B cell (primary cell): ENCODE measurements around the gene KRCC1. TPM values are rescaled to one million over a fixed set of nuclear protein-coding genes. Genes with fewer than 3 reads are reported as not detected.

Source experiments
- ATAC-seq: fragments of 200-7000 bp; cut with Tn5 transposase; one replicate; pipeline ENCODE4 v1.10.0; 2021; ENCODE audit warnings: low read depth, mild to moderate bottlenecking, moderate number of reproducible peaks, moderate library complexity
- CTCF ChIA-PET: fragments of 350-600 bp; sonication (Branson Sonifier 250); formaldehyde crosslinking; loops from one replicate; lab custom pipeline; 2021; ENCODE audit warnings: antibody characterized with exemption, inconsistent platforms; lab: Charles Lee
- POLR2A ChIA-PET: fragments of 350-600 bp; sonication (Branson Sonifier 250); formaldehyde crosslinking; loops from one replicate; lab custom pipeline; 2021; ENCODE audit warnings: antibody characterized with exemption; lab: Charles Lee
- DNase-seq: peaks from one replicate; pipeline ENCODE4 v3.0.0; 2013
- H2AFZ ChIP-seq: 2 replicates; pipeline ENCODE4 v1.6.1; 2012; ENCODE audit warnings: mild to moderate bottlenecking, low read depth, low read length; ENCODE audit not compliant: insufficient read depth, poor library complexity, severe bottlenecking
- H3K27ac ChIP-seq, 2 donors: 1 replicate in 1 of 2; 2 replicates in 1 of 2; pipeline ENCODE4 v1.5.1; 2012 to 2013; ENCODE audit warnings: low read length in 2 of 2, mild to moderate bottlenecking in 2 of 2, moderate library complexity in 1 of 2
- H3K27me3 ChIP-seq, 4 experiments: fragments of 200-600 bp in 1 of 4; sonication (generic) in 1 of 4; replicated peaks in 1 of 4; 1 replicate in 2 of 4; 2 replicates in 2 of 4; pipeline versions ENCODE4 v1.6.1 to v1.7.0; 2013 to 2016; ENCODE audit warnings: low read length in 3 of 4, mild to moderate bottlenecking in 2 of 4, mixed read lengths in 1 of 4, moderate library complexity in 1 of 4; ENCODE audit not compliant: insufficient read depth in 4 of 4, control insufficient read depth in 3 of 4; ENCODE audit errors: control extremely low read depth in 1 of 4
- H3K36me3 ChIP-seq, 2 experiments: replicated peaks in 1 of 2; 1 replicate in 1 of 2; 2 replicates in 1 of 2; pipeline versions ENCODE4 v1.6.1 to v1.7.1; 2013; ENCODE audit warnings: low read length in 1 of 2; ENCODE audit not compliant: insufficient read depth in 2 of 2, control insufficient read depth in 1 of 2; ENCODE audit errors: control extremely low read depth in 1 of 2, extremely low read depth in 1 of 2
- H3K4me1 ChIP-seq, 2 donors: fragments of 200-600 bp in 1 of 2; sonication (generic) in 1 of 2; 1 replicate in 1 of 2; 2 replicates in 1 of 2; pipeline versions ENCODE4 v1.5.1 to v1.6.1; 2013 to 2017; ENCODE audit warnings: low read length in 2 of 2; ENCODE audit not compliant: control insufficient read depth in 2 of 2, insufficient read depth in 2 of 2
- H3K4me2 ChIP-seq: replicated peaks from 2 replicates; pipeline ENCODE3; 2012; ENCODE audit warnings: mild to moderate bottlenecking, low read depth, low read length; ENCODE audit not compliant: poor library complexity, severe bottlenecking
- H3K4me3 ChIP-seq, 5 experiments: fragments of 200-600 bp in 1 of 5; sonication (generic) in 1 of 5; 1 replicate in 3 of 5; 2 replicates in 2 of 5; pipeline versions ENCODE4 v1.5.1 to v1.7.0; 2011 to 2016; ENCODE audit warnings: low read length in 4 of 5, mild to moderate bottlenecking in 4 of 5, low read depth in 2 of 5, control low read depth in 1 of 5, moderate library complexity in 1 of 5; ENCODE audit not compliant: insufficient read depth in 1 of 5; ENCODE audit errors: control extremely low read depth in 1 of 5, extremely low read depth in 1 of 5
- H3K79me2 ChIP-seq: fragments of 200-600 bp; sonication (generic); one replicate; pipeline ENCODE4 v1.6.0; 2016; ENCODE audit warnings: low read length; ENCODE audit not compliant: control insufficient read depth, insufficient read depth
- H3K9ac ChIP-seq: fragments of 200-600 bp; sonication (generic); 2 replicates; pipeline ENCODE4 v1.6.1; 2017; ENCODE audit warnings: mild to moderate bottlenecking, low read length, moderate library complexity
- H3K9me3 ChIP-seq, 3 donors: one replicate each; pipeline versions ENCODE4 v1.6.1 to v1.7.1; 2013; ENCODE audit warnings: low read length in 2 of 3; ENCODE audit not compliant: control insufficient read depth in 2 of 3, insufficient read depth in 1 of 3; ENCODE audit errors: control extremely low read depth in 1 of 3
- H4K20me1 ChIP-seq: 2 replicates; pipeline ENCODE4 v1.6.0; 2012; ENCODE audit warnings: mild to moderate bottlenecking, low read length; ENCODE audit not compliant: insufficient read depth, control insufficient read depth, poor library complexity, severe bottlenecking
- H3K27ac Mint-ChIP-seq: one replicate; pipeline ENCODE4 v1.8.0; 2021; ENCODE audit warnings: mixed read lengths
- H3K27me3 Mint-ChIP-seq: one replicate; pipeline ENCODE4 v1.8.0; 2021; ENCODE audit warnings: mixed read lengths
- H3K4me1 Mint-ChIP-seq: one replicate; pipeline ENCODE4 v1.8.0; 2021; ENCODE audit warnings: mixed read lengths
- H3K4me3 Mint-ChIP-seq: one replicate; pipeline ENCODE4 v1.8.0; 2021; ENCODE audit warnings: mixed read lengths
- H3K9me3 Mint-ChIP-seq: one replicate; pipeline ENCODE4 v1.8.0; 2022; ENCODE audit warnings: mixed read lengths; ENCODE audit not compliant: insufficient read depth
- EZH2 ChIP-seq: IDR thresholded peaks from 2 replicates; pipeline ENCODE4 v1.6.1; 2012; ENCODE audit warnings: borderline replicate concordance, low read depth, mild to moderate bottlenecking, moderate library complexity, low read length; ENCODE audit not compliant: insufficient read depth, poor library complexity, severe bottlenecking
- WGBS: methylation state at CpG from one replicate; pipeline ENCODE4 v1.1.5; 2013; ENCODE audit warnings: missing lambda C conversion rate; ENCODE audit not compliant: insufficient coverage; 5-methylcytosine and 5-hydroxymethylcytosine counted together
- intact Hi-C: fragments of 100-400 bp; cut with micrococcal nuclease; formaldehyde crosslinking; loops from one replicate; pipeline ENCODE4 v1.10.0; 2022
- polyA plus RNA-seq: library from polyadenylated mRNA; depleted of rRNA; stranded (reverse); fragments of >200 nt; gene quantifications from 2 replicates; pipeline ENCODE4 v1.2.3, GENCODE V29; 2012
- total RNA-seq, 2 donors: library from RNA; stranded (reverse); fragments of 120-200 nt in 1 of 2; gene quantifications; 1 replicate in 1 of 2; 2 replicates in 1 of 2; pipeline versions ENCODE4 v1.2.3 to v1.2.4, GENCODE V29; 2013 to 2022
- TF ChIP-seq, protein P1 (sequence below): fragments of 200-600 bp; IDR thresholded peaks from one replicate; pipeline ENCODE4 v1.8.0; 2022; ENCODE audit warnings: antibody characterized with exemption, mild to moderate bottlenecking

The KRCC1 gene
- total and polyA plus RNA-seq, 2 donors (not counting 1 experiment from before 2014, with no cell fraction given), result 11.9 to 27.2 TPM

DNA sequence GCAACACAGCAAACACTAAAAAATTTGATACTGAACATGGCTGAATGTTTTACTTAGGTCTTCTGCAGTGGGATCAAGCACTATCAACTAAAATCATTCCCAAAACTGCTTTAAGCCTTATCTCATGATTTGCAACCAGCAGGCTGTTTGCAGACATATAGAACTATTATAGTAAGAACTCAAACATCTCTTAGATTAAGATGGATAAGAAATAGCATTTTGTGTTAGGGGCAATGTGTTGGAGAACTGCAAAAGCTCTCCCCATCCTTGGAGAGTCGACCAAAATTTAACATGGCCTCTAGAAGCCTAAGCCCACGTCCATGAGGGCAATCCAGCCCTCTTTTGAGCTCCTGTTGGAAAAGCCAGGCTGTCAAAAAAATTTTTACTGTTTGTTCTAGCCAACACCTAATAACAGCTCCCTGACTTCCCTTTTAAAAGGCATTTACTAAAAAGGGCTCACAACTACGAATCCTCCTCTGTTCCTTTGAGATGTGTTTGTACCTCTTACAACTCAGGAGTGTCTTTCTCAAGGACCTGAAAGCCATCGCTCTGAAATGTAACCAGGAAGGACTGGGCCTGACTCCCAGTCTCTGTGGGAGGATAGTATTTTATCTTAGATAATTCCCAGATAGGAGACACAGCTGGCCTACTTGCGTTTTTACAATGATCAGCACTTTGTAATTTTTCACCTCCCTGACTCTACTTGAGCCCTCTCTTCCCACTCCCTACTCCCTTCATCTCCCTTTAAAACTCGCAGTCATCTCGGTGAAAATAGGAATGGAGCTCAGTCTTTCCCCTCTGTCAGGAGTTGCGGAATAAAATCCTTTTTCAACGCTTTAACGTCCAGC is 1.4 kb downstream of the KRCC1 start:
- Histone ChIP-seq H3K79me2 (peaks cover 34% of the 10 kb centered on the region), H3K9ac (peak overlapping the region; percentile 94), H3K27ac (peak overlapping the region; percentile 95 to 96), H4K20me1 (no peaks in the 10 kb centered on the region), H3K36me3 (peaks cover under 1 to 6% of the 10 kb centered on the region in 2 experiments), H3K27me3 (no peaks in the 10 kb centered on the region), H3K4me3 (peak overlapping the region; percentile 73 to 95 (median 89)), H2AFZ (peak overlapping the region; percentile 78), H3K4me2 (peak overlapping the region; percentile 87), H3K9me3 (no peaks in the 10 kb centered on the region), H3K4me1 (peaks cover 20 to 22% of the 10 kb centered on the region in 2 donors)
- ChIA-PET POLR2A (interaction anchor here (1.9 kb wide), 1 partner anchor 37 kb away, joined by 15 read pairs; the partner anchor contains the start of gene RNU2-63P), CTCF (interaction anchor here (0.6 to 1.6 kb wide), 5 partner anchors 14 to 1974 kb away, joined by 3 to 8 read pairs (median 3); no protein-coding TSS in a partner anchor)
- no peak for TF ChIP-seq EZH2
- TF ChIP-seq, protein P1, sequence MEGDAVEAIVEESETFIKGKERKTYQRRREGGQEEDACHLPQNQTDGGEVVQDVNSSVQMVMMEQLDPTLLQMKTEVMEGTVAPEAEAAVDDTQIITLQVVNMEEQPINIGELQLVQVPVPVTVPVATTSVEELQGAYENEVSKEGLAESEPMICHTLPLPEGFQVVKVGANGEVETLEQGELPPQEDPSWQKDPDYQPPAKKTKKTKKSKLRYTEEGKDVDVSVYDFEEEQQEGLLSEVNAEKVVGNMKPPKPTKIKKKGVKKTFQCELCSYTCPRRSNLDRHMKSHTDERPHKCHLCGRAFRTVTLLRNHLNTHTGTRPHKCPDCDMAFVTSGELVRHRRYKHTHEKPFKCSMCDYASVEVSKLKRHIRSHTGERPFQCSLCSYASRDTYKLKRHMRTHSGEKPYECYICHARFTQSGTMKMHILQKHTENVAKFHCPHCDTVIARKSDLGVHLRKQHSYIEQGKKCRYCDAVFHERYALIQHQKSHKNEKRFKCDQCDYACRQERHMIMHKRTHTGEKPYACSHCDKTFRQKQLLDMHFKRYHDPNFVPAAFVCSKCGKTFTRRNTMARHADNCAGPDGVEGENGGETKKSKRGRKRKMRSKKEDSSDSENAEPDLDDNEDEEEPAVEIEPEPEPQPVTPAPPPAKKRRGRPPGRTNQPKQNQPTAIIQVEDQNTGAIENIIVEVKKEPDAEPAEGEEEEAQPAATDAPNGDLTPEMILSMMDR, result no peak
- Mint-ChIP-seq H3K27me3 (no peaks in the 10 kb centered on the region), H3K4me3 (peak overlapping the region; percentile 98), H3K27ac (peak overlapping the region; percentile 97), H3K9me3 (no peaks in the 10 kb centered on the region), H3K4me1 (peaks cover 39% of the 10 kb centered on the region)
- DNase-seq, result peak; percentile 19
- intact Hi-C loops, result loop anchor here (2.0 to 10.0 kb wide), 2 partner anchors 571 to 1431 kb away; partner anchors contain the start of genes EIF2AK3 and RNF103
- 62% methylated on average over 7 of the region's 10 CpGs for WGBS
- no peak for ATAC-seq
